WI38 (cell line): ENCODE measurements around the gene GNLY.

Experiments
- H3K4me3 ChIP-seq: 2 replicates; pipeline ENCODE4 v1.5.1; 2011; ENCODE audit warnings: low read depth, mild to moderate bottlenecking, control low read depth, low read length
- TF ChIP-seq, protein P1 (sequence below): IDR thresholded peaks from 2 replicates; pipeline ENCODE4 v1.5.1; 2012; ENCODE audit warnings: low read depth, mild to moderate bottlenecking, control low read depth, low read length

The GNLY gene

GRCh38 chr2:85718009-85718391 is 23.8 kb downstream of the GNLY start:
- TF ChIP-seq, protein P1, sequence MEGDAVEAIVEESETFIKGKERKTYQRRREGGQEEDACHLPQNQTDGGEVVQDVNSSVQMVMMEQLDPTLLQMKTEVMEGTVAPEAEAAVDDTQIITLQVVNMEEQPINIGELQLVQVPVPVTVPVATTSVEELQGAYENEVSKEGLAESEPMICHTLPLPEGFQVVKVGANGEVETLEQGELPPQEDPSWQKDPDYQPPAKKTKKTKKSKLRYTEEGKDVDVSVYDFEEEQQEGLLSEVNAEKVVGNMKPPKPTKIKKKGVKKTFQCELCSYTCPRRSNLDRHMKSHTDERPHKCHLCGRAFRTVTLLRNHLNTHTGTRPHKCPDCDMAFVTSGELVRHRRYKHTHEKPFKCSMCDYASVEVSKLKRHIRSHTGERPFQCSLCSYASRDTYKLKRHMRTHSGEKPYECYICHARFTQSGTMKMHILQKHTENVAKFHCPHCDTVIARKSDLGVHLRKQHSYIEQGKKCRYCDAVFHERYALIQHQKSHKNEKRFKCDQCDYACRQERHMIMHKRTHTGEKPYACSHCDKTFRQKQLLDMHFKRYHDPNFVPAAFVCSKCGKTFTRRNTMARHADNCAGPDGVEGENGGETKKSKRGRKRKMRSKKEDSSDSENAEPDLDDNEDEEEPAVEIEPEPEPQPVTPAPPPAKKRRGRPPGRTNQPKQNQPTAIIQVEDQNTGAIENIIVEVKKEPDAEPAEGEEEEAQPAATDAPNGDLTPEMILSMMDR: no peak
- no peak overlapping the region for H3K4me3 ChIP-seq

DNA sequence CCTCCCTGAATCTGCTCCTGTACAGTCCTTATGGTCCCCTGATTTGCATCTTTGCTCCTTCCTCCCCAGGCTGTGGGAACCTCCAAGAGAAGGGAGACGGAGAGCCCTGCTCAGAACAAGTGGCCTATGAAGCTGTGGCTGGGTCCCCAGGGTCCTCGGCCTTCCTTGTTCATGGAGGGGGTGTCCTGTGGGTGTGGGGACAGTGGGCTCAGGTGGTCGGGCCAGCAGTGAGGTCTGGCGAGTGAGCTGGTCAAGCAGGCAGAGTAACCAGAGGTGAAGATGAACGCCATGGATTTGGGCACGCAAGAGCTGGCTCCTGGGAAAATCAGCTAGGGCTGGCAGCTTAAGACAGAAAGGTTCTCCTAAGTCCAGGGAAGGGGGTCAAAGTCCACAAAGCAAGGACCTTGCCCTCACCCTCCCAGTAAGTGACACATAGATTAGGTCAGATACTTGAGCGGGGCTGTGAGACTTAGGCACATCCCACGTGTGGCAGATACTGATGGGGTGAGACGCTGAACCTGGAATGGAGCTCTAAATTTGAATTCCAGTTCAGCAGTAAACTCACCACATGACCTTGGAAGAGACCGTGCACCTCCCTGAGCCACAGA is 24.8 kb downstream of the GNLY start:
- no peak overlapping the region for H3K4me3 ChIP-seq
- TF ChIP-seq, protein P1: no peak

- TF ChIP-seq, protein P1: no peak
- no peak overlapping the region for H3K4me3 ChIP-seq
Measured at GRCh38 chr2:85719609-85720240, 25.6 kb downstream of the GNLY start.

GRCh38 chr2:85720533-85720932 is 26.4 kb downstream of the GNLY start:
- TF ChIP-seq, protein P1: no peak
- no peak overlapping the region for H3K4me3 ChIP-seq

DNA sequence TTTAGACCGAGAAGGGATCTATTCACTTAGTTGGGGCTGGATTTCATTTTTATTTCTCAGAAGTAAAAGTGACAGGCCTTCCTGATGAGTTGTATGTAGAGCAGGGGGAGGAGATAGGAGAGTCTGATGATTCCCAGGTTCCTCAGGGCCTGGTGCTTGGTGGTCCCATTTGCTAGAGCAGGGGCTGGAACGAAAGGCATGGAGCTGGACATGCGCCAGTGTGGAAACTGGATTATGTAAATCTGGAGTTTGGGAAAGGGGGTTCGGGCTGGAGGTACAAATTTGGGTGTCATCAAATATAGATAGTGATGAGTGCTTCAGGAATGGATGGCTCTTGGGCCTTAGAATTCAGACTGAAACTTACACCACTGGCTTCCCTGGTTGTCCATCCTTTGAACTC is 27.5 kb downstream of the GNLY start:
- no peak overlapping the region for H3K4me3 ChIP-seq
- TF ChIP-seq, protein P1: no peak

GRCh38 chr2:85722519-85722918 is 28.4 kb downstream of the GNLY start:
- no peak overlapping the region for H3K4me3 ChIP-seq
- TF ChIP-seq, protein P1: no peak

DNA sequence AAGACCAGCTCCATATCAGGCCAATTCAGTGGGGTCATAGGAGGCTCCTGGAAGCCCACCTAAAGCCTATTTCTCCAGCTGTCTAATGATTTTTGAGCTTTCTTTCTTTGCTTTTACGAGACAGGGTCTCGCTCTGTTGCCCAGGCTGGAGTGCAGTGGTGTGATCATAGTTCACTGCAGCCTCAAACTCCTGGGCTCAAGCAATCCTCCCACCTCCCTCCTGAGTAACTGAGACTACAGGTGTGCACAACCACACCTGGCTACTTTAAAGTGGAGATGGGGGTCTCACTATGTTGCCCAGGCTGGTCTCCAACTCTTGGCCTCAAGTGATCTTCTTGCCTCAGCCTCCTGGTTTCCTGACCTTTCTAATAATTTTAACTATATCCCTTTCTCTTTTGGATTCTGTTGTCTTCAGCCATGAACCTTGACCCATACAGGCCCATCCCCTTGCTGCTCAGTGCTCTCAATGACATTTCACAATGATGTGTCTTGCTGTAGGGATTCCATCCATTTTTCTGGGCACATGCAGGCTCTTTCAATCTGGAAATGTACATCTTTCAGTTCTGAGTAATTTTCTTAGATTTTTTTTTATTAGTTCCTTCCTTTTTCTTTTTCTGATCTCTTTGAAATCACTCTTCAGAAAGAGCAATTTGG is 29.7 kb downstream of the GNLY start:
- no peak overlapping the region for H3K4me3 ChIP-seq
- TF ChIP-seq, protein P1: no peak
